Raji (cell line): ENCODE measurements around the gene DDIAS.

Source experiments
- POLR2A ChIP-seq: IDR thresholded peaks from 2 replicates; pipeline ENCODE4 v1.6.1; 2011; ENCODE audit warnings: low read depth, low read length, control low read depth; ENCODE audit not compliant: insufficient read depth

DDIAS gene

DNA sequence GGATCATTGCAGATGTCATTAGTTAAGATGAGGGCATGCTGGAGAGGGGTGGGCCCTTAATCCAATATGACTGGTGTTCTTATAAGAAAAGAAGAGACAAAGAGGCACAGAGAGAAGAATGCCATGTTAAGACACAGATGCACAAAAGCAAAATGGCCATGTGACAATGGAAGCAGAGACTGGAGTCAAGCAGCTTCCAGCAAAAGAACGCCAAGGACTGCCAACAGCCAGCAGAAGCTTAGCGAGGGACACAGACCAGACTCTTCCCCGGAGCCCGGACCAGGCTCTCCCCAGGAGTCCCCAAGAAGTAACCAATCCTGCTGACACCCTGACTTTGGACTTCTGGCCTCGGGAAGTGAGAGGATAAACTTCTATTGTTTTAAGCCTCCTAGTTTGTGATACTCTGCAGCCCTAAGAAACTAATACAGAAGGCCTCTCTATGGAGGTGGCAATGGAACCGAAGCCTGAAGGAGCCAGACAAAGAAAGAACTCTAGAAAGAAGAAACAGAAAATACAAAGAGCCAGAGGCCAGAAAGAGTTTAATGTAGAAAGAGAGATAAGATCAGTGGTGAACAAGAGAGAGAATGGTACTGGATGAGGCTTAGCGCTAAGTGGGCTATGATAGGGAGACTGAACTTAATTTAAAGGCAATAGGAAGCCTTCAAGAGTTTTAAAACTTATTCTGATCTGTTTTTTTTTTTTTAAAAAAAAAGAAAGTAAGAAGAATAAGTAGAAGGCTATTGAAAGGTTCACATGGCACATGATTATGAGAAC is 29.0 kb upstream of the DDIAS start:
- TF ChIP-seq POLR2A = no peak

DNA sequence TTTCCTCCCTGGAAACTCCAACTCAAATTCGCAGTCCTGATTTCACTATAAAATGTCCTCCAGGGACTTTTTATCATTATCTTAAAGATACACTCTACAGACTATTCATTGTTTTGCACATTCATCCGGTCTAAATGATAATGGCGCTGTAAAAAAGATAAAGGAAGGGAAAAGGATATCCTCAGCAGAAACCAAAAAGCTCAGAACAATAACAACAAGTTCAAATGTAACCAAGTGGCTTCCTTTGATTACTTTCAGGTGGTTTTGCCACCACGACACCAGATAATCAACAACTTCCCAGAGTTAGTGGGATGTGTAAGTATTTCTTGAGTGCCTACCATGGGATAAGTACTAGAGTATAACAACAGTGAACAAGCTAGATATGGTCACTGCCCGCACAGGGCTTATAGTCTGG is 27.6 kb upstream of the DDIAS start:
- TF ChIP-seq POLR2A = no peak

DNA sequence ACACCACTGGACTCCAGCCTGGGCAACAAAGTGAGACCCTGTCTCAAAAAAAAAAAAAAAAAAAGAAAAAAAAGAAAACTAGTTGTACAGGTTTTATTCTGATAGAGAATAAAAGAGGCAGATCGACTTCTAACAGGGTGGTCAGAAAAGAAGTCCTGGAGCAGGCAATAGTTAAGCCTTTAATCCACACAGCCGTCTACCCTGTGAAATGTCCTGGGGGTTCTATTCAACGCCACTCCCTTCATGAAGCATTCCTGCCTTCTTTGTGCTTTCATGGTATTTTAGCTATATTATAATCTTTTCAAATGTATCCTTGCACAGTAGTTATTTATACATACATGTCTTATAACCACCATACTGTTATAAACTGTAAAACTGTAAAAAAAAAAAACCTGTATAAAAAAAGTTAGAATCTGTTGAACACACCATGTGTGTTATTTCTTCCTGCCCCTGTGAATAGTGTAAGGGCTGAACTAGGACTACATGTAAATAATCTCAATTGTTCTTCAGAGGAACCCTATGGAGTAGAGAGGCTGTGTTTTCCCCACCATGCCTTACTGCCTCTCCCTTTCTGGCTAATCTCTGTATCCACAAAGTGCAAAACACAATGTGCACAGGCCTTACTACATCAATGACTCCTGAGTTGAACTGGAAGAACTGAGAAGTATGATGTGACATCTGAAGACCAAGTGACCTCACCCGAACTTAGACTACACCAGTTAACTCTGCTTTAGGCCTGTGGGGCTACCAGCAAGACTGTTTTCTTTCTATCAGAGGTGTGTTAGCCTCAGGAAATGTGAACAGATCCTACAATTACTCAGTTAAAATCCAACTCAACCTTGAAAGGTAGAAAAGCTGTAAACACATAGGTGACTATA is 26.7 kb upstream of the DDIAS start:
- no peak for TF ChIP-seq POLR2A

- no peak for TF ChIP-seq POLR2A
These were observed 17.7 kb upstream of the DDIAS start for GRCh38 chr11:82883853-82884252.

GRCh38 chr11:82889133-82890001 is 12.2 kb upstream of the DDIAS start:
- no peak for TF ChIP-seq POLR2A

GRCh38 chr11:82890002-82890341 is 11.6 kb upstream of the DDIAS start:
- TF ChIP-seq POLR2A = no peak

GRCh38 chr11:82890936-82891335 is 10.6 kb upstream of the DDIAS start:
- TF ChIP-seq POLR2A = no peak

DNA sequence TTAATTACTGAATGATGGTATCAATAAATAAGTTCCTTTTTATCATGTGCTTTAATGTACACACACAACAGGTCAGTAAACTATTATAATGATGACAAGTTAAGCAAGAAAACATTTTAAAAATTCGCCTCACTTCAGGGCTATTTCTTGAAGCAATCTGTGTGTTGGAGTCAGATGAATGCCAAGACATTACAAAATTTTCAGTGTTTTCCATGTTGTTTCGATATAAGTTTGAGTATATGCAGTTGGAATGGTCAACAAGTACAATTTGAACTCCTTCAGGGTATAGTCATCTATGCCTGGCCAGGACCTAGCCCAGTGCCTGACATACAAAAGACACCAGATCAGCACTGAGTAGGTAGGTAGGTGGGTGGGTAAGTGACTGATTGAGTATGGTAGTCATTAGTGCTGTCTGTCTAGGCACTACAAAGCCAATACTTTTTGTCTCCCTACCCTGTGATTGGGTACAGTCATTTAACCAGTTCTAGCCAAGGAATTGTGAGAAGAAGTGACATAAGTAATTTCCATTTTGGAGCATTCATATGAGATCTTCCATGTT is 8.8 kb upstream of the DDIAS start:
- TF ChIP-seq POLR2A = no peak

- TF ChIP-seq POLR2A = no peak
These were observed 6.0 kb upstream of the DDIAS start for GRCh38 chr11:82895437-82896091.

DNA sequence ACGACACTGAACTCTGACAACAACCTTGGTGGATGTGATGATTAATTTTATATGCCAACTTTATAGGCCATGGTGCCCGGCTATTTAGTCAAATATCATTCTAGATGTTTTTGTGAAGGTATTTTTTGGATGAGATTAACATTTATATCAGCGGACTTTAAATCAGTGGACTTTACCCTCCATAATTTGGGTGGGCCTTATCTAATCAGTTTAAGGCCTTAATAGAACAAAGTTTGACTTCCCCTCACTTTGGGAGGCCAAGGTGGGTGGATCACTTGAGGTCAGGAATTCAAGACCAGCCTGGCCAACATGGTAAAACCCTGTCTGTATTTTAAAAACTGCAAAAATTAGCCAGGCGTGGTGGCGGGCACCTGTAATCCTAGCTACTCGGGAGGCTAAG is 5.4 kb upstream of the DDIAS start:
- TF ChIP-seq POLR2A = no peak

GRCh38 chr11:82898241-82898640 is 3.3 kb upstream of the DDIAS start:
- TF ChIP-seq POLR2A = no peak

GRCh38 chr11:82899186-82899820 is 2.2 kb upstream of the DDIAS start:
- TF ChIP-seq POLR2A = no peak

- no peak for TF ChIP-seq POLR2A
These were observed 1.6 kb upstream of the DDIAS start for GRCh38 chr11:82899957-82900276.
